ENCODE measurements around the gene AOAH.

DNA sequence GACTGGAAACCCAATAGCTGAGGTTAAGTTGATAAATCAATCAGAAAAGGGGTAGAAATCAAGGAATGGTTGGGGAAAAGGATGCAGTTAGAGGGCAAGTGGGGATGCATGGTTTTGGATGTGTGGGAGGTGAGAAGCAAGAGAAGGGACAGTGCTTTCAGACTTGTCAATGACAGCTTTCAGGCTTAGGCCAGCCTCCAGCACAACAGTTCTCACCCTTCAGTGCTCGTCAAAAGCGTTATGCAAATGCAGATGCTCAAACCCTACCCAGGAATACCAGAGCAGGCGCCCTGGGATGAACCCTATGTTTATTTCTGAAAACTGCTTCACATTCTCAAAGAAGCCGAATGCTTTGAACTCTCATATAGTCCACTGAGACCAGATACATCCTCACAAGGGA is 74.0 kb downstream of the AOAH start:
- TF ChIP-seq, protein P1, sequence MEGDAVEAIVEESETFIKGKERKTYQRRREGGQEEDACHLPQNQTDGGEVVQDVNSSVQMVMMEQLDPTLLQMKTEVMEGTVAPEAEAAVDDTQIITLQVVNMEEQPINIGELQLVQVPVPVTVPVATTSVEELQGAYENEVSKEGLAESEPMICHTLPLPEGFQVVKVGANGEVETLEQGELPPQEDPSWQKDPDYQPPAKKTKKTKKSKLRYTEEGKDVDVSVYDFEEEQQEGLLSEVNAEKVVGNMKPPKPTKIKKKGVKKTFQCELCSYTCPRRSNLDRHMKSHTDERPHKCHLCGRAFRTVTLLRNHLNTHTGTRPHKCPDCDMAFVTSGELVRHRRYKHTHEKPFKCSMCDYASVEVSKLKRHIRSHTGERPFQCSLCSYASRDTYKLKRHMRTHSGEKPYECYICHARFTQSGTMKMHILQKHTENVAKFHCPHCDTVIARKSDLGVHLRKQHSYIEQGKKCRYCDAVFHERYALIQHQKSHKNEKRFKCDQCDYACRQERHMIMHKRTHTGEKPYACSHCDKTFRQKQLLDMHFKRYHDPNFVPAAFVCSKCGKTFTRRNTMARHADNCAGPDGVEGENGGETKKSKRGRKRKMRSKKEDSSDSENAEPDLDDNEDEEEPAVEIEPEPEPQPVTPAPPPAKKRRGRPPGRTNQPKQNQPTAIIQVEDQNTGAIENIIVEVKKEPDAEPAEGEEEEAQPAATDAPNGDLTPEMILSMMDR (conservative IDR thresholded peaks at IDR 0.05; ENCODE audit: low read depth, low read length) = no peak
- no peak for TF ChIP-seq MAZ (IDR thresholded peaks at IDR 0.05; ENCODE audit: borderline replicate concordance, low read depth, low read length)

Measured in IMR-90 (cell line).